Measurements from ENCODE around the gene FHIT. TPM values are rescaled to one million over a fixed set of nuclear protein-coding genes. Genes with fewer than 3 reads are reported as not detected.

FHIT gene
- total RNA-seq, 1 experiment from 2014 or later: 0.87 TPM

- DNase-seq (ENCODE audit: low spot score): no peak
Measured at GRCh38 chr3:60501314-60501713, 749.9 kb downstream of the FHIT start.

- peak; percentile 4 for DNase-seq (ENCODE audit: low spot score)
Measured at GRCh38 chr3:60497902-60498301, 753.4 kb downstream of the FHIT start.

- DNase-seq (ENCODE audit: low spot score): no peak
Measured at GRCh38 chr3:60490992-60491391, 760.3 kb downstream of the FHIT start.

GRCh38 chr3:60475096-60475495 is 776.2 kb downstream of the FHIT start:
- DNase-seq (ENCODE audit: low spot score): no peak

GRCh38 chr3:60469481-60469880 is 781.8 kb downstream of the FHIT start:
- no peak for DNase-seq (ENCODE audit: low spot score)

GRCh38 chr3:60463685-60464084 is 787.6 kb downstream of the FHIT start:
- no peak for DNase-seq (ENCODE audit: low spot score)

- no peak for DNase-seq (ENCODE audit: low spot score)
Measured at GRCh38 chr3:60461267-60461666, 790.0 kb downstream of the FHIT start.

GRCh38 chr3:60456180-60456579 is 795.1 kb downstream of the FHIT start:
- no peak for DNase-seq (ENCODE audit: low spot score)

GRCh38 chr3:60453326-60453725 is 797.9 kb downstream of the FHIT start:
- no peak for DNase-seq (ENCODE audit: low spot score)

GRCh38 chr3:60448696-60449095 is 802.6 kb downstream of the FHIT start:
- no peak for DNase-seq (ENCODE audit: low spot score)

GRCh38 chr3:60445446-60445845 is 805.8 kb downstream of the FHIT start:
- DNase-seq (ENCODE audit: low spot score): no peak

GRCh38 chr3:60444898-60445437 is 806.3 kb downstream of the FHIT start:
- no peak for DNase-seq (ENCODE audit: low spot score)

GRCh38 chr3:60440869-60441268 is 810.4 kb downstream of the FHIT start:
- DNase-seq (ENCODE audit: low spot score): no peak

GRCh38 chr3:60435941-60436650 is 815.2 kb downstream of the FHIT start:
- DNase-seq (ENCODE audit: low spot score): no peak

- no peak for DNase-seq (ENCODE audit: low spot score)
Measured at GRCh38 chr3:60434950-60435349, 816.3 kb downstream of the FHIT start.

GRCh38 chr3:60434323-60434722 is 816.9 kb downstream of the FHIT start:
- DNase-seq (ENCODE audit: low spot score): no peak

- DNase-seq (ENCODE audit: low spot score): peak; percentile 11
Measured at GRCh38 chr3:60431599-60431958, 819.7 kb downstream of the FHIT start.

GRCh38 chr3:60430205-60430604 is 821.0 kb downstream of the FHIT start:
- no peak for DNase-seq (ENCODE audit: low spot score)

GRCh38 chr3:60427109-60427508 is 824.1 kb downstream of the FHIT start:
- DNase-seq (ENCODE audit: low spot score): no peak

GRCh38 chr3:60424942-60425341 is 826.3 kb downstream of the FHIT start:
- no peak for DNase-seq (ENCODE audit: low spot score)

GRCh38 chr3:60424034-60424433 is 827.2 kb downstream of the FHIT start:
- DNase-seq (ENCODE audit: low spot score): no peak

- DNase-seq (ENCODE audit: low spot score): no peak
Measured at GRCh38 chr3:60423556-60423955, 827.7 kb downstream of the FHIT start.

GRCh38 chr3:60421749-60422446 is 829.4 kb downstream of the FHIT start:
- DNase-seq (ENCODE audit: low spot score): no peak
